ENCODE results near the gene FPR3. TPM values are rescaled to one million over a fixed set of nuclear protein-coding genes. Genes with fewer than 3 reads are reported as not detected.

Gene FPR3
- total and polyA plus RNA-seq, 10 of the 15 experiments (the other 5 are each of a cell fraction or from before 2014, with no cell fraction given) = not detected

DNA sequence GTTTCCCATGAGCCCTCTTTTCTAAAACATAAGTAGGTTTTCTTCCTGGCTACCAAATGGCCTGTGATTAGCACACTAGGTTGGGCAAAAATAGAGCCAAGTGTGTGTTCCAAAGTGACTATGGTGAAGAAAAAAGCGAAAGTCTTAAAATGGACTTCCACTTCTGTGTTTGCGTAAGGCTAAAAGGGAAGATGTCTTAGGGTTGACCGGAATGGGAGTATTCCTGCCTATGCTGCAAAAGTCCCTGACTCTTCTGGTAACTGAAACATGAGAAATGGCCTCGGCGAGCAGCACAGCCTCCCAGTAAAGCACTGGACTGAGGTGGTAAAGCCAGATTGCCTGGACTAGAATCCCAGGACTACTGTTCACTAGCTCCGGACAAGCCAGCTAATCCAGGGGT lies 40.8 kb upstream of the FPR3 start:
- ATAC-seq (no peak), FAIRE-seq (no peak), DNase-seq (ENCODE audit: low read depth, low spot score) (no peak)
- ChIA-PET POLR2A (no interaction called here), CTCF (no interaction called here), RAD21 (ENCODE audit: unreplicated experiment) (no interaction called here), SMC1A (ENCODE audit: uncharacterized antibody, unreplicated experiment) (no interaction called here)
- no peak overlapping the region for H3K4me3 ChIP-seq
- intact Hi-C loops (cut with micrococcal nuclease; ENCODE audit: unreplicated experiment) (no loop called here), in situ Hi-C loops (cut with MboI) (no loop called here)
- WGBS (ENCODE audit: insufficient coverage, insufficient replicate concordance, low lambda C conversion rate, missing lambda C conversion rate) = 43% methylated on average over 6 of the region's 6 CpGs
- no peaks in the 10 kb centered on the region; the same call in 2 of the 3 replicates for H3K9me3 ChIP-seq (replicated peaks; ENCODE audit: control insufficient read depth, insufficient read depth, low read length)
- no TSS peak for BruUV-seq (replicated peaks)
- no peak overlapping the region for H3K27ac ChIP-seq (ENCODE audit: control insufficient read depth, insufficient read depth)
- TF ChIP-seq SMC3 (IDR thresholded peaks at IDR 0.05; ENCODE audit: borderline replicate concordance, low read length) (no peak), HDAC6 (IDR thresholded peaks at IDR 0.05; ENCODE audit: unreplicated experiment) (no peak), POU2F2 (IDR thresholded peaks at IDR 0.05; ENCODE audit: borderline replicate concordance, low read depth, low read length) (no peak), IKZF1 (conservative IDR thresholded peaks at IDR 0.05) (no peak), MXI1 (IDR thresholded peaks at IDR 0.05; ENCODE audit: low read depth, low read length) (no peak), E2F4 (IDR thresholded peaks at IDR 0.05; ENCODE audit: low read depth, low read length) (no peak)
- TF ChIP-seq, protein P1, sequence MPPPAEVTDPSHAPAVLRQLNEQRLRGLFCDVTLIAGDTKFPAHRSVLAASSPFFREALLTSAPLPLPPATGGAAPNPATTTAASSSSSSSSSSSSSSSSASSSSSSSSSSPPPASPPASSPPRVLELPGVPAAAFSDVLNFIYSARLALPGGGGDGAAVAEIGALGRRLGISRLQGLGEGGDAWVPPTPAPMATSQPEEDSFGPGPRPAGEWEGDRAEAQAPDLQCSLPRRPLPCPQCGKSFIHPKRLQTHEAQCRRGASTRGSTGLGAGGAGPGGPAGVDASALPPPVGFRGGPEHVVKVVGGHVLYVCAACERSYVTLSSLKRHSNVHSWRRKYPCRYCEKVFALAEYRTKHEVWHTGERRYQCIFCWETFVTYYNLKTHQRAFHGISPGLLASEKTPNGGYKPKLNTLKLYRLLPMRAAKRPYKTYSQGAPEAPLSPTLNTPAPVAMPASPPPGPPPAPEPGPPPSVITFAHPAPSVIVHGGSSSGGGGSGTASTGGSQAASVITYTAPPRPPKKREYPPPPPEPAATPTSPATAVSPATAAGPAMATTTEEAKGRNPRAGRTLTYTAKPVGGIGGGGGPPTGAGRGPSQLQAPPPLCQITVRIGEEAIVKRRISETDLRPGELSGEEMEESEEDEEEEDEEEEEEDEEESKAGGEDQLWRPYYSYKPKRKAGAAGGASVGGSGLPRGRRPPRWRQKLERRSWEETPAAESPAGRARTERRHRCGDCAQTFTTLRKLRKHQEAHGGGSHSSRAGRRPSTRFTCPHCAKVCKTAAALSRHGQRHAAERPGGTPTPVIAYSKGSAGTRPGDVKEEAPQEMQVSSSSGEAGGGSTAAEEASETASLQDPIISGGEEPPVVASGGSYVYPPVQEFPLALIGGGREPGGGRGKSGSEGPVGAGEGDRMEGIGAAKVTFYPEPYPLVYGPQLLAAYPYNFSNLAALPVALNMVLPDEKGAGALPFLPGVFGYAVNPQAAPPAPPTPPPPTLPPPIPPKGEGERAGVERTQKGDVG (CRISPR knock-in tag; IDR thresholded peaks at IDR 0.05) = no peak
- TF ChIP-seq, protein P2, sequence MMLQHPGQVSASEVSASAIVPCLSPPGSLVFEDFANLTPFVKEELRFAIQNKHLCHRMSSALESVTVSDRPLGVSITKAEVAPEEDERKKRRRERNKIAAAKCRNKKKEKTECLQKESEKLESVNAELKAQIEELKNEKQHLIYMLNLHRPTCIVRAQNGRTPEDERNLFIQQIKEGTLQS (IDR thresholded peaks at IDR 0.05; ENCODE audit: borderline replicate concordance, extremely low read depth, low read depth, low read length) = no peak
- TF ChIP-seq, protein P3, sequence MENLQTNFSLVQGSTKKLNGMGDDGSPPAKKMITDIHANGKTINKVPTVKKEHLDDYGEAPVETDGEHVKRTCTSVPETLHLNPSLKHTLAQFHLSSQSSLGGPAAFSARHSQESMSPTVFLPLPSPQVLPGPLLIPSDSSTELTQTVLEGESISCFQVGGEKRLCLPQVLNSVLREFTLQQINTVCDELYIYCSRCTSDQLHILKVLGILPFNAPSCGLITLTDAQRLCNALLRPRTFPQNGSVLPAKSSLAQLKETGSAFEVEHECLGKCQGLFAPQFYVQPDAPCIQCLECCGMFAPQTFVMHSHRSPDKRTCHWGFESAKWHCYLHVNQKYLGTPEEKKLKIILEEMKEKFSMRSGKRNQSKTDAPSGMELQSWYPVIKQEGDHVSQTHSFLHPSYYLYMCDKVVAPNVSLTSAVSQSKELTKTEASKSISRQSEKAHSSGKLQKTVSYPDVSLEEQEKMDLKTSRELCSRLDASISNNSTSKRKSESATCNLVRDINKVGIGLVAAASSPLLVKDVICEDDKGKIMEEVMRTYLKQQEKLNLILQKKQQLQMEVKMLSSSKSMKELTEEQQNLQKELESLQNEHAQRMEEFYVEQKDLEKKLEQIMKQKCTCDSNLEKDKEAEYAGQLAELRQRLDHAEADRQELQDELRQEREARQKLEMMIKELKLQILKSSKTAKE (IDR thresholded peaks at IDR 0.05; ENCODE audit: low read depth, poor library complexity, severe bottlenecking) = no peak
- H3K4me2 ChIP-seq (ENCODE audit: control insufficient read depth, insufficient read depth) = no peak overlapping the region
- H3K27me3 ChIP-seq (replicated peaks in 1 of 2; ENCODE audit: control insufficient read depth in 2 of 2, insufficient read depth in 2 of 2, low read length in 1 of 2) = no peaks in the 10 kb centered on the region
- H3K4me1 ChIP-seq (ENCODE audit: control insufficient read depth, insufficient read depth, low read length) = no peaks in the 10 kb centered on the region
- H2AFZ ChIP-seq (ENCODE audit: control insufficient read depth, low read depth, low read length) = no peak overlapping the region
- H3K9ac ChIP-seq (ENCODE audit: control insufficient read depth, insufficient read depth, low read length) = no peak overlapping the region
- H3K79me2 ChIP-seq (ENCODE audit: control insufficient read depth, insufficient read depth, low read length) = no peaks in the 10 kb centered on the region
- no peaks in the 10 kb centered on the region for H3K36me3 ChIP-seq (ENCODE audit: control insufficient read depth in 2 of 2, insufficient read depth in 2 of 2, low read length in 1 of 2)
- H4K20me1 ChIP-seq (ENCODE audit: control insufficient read depth, insufficient read depth) = no peaks in the 10 kb centered on the region
